ENCODE data around the gene PARVG. TPM values are rescaled to one million over a fixed set of nuclear protein-coding genes. Genes with fewer than 3 reads are reported as not detected.

The PARVG gene
- 0.05 TPM in 1 of 2 replicates, not detected in the other for total RNA-seq

GRCh38 chr22:44180706-44181032 is at the start of gene PARVG:
PARVG (plus strand) TSS chr22:44180925; CDS start chr22:44183330, 2,405 bp downstream.

Other genes with a start within 250 kb of the PARVG start
- 44.2 and 50.0 TPM in 2 replicates for gene SAMM50, start 225.5 kb upstream of the PARVG start, total RNA-seq
- gene PARVB, start 156.6 kb upstream of the PARVG start, total RNA-seq = 23.2 and 54.1 TPM in 2 replicates
- 2.2 and 3.9 TPM in 2 replicates for gene SHISAL1, start 132.0 kb downstream of the PARVG start, total RNA-seq

Measured in smooth muscle cell of the umbilical artery (primary cell).